Neural cell (in vitro differentiated cells): ENCODE measurements around the gene RBM48. TPM values are rescaled to one million over a fixed set of nuclear protein-coding genes. Genes with fewer than 3 reads are reported as not detected.

ENCODE experiments used
- H2AFZ ChIP-seq: fragments of 200-600, 300-800 bp; sonication (generic), shearing (Covaris generic); 2 replicates; pipeline ENCODE4 v1.6.0; 2014; ENCODE audit warnings: low read depth, mild to moderate bottlenecking, antibody characterized with exemption, low read length, moderate library complexity
- H3F3A ChIP-seq: fragments of 200-600 bp; shearing (Covaris generic); 2 replicates; pipeline ENCODE4 v1.6.1; 2016; ENCODE audit warnings: mild to moderate bottlenecking, moderate library complexity, mixed read lengths, antibody characterized with exemption, low read length; ENCODE audit not compliant: insufficient read depth, poor library complexity, severe bottlenecking
- H3K27ac ChIP-seq: fragments of 200-600, 300-800 bp; sonication (generic), shearing (Covaris generic); 2 replicates; pipeline ENCODE4 v1.5.1; 2014; ENCODE audit warnings: mild to moderate bottlenecking, low read length, moderate library complexity
- H3K27me3 ChIP-seq: fragments of 300-800, 200-600 bp; sonication (generic), shearing (Covaris generic); 2 replicates; pipeline ENCODE4 v1.6.0; 2014; ENCODE audit warnings: mild to moderate bottlenecking, low read depth, low read length, moderate library complexity; ENCODE audit not compliant: insufficient read depth
- H3K36me3 ChIP-seq: fragments of 300-800, 200-600 bp; sonication (generic), shearing (Covaris generic); 2 replicates; pipeline ENCODE4 v1.5.1; 2014; ENCODE audit warnings: mild to moderate bottlenecking, antibody characterized with exemption, low read length, moderate library complexity; ENCODE audit not compliant: insufficient read depth
- H3K4me2 ChIP-seq: fragments of 300-800, 200-600 bp; sonication (generic), shearing (Covaris generic); 2 replicates; pipeline ENCODE4 v1.6.0; 2014; ENCODE audit warnings: mild to moderate bottlenecking, low read length
- H3K4me3 ChIP-seq: fragments of 300-800, 200-600 bp; sonication (generic), shearing (Covaris generic); 2 replicates; pipeline ENCODE4 v1.5.1; 2014; ENCODE audit warnings: mild to moderate bottlenecking, low read length, moderate library complexity
- H3K79me2 ChIP-seq: fragments of 200-600 bp; shearing (Covaris generic); replicated peaks from 2 replicates; pipeline ENCODE4 v1.6.0; 2014; ENCODE audit warnings: mild to moderate bottlenecking, low read length, moderate library complexity; ENCODE audit not compliant: insufficient read depth
- H3K9ac ChIP-seq: fragments of 300-800, 200-600 bp; sonication (generic), shearing (Covaris generic); 2 replicates; pipeline ENCODE4 v1.6.1; 2016; ENCODE audit warnings: mild to moderate bottlenecking, low read length, mixed read lengths
- H3K9me2 ChIP-seq: fragments of 200-600 bp; shearing (Covaris generic); 2 replicates; pipeline ENCODE4 v1.6.1; 2016; ENCODE audit warnings: mild to moderate bottlenecking, low read length, mixed read lengths; ENCODE audit not compliant: insufficient read depth
- H3K9me3 ChIP-seq: fragments of 200-600, 300-800 bp; sonication (generic), shearing (Covaris generic); 2 replicates; pipeline ENCODE4 v1.6.1; 2016; ENCODE audit warnings: mild to moderate bottlenecking, mixed run types, low read length, moderate library complexity, mixed read lengths
- H4K20me1 ChIP-seq: fragments of 200-600 bp; shearing (Covaris generic); 2 replicates; pipeline ENCODE4 v1.6.1; 2016; ENCODE audit warnings: mild to moderate bottlenecking, mixed run types; ENCODE audit not compliant: insufficient read depth
- CTCF ChIP-seq: fragments of 450-650 bp; IDR thresholded peaks from 2 replicates; pipeline ENCODE4 v1.5.1; 2014; ENCODE audit warnings: antibody characterized with exemption, mild to moderate bottlenecking, moderate library complexity; ENCODE audit not compliant: poor library complexity, severe bottlenecking
- EP300 ChIP-seq: fragments of 450-650 bp; conservative IDR thresholded peaks from 2 replicates; pipeline ENCODE4 v1.6.1; 2014; ENCODE audit warnings: antibody characterized with exemption, mild to moderate bottlenecking, moderate library complexity; ENCODE audit not compliant: poor library complexity, severe bottlenecking
- EZH2 ChIP-seq: fragments of 200-600, 300-800 bp; shearing (Covaris generic), sonication (generic); IDR thresholded peaks from 2 replicates; pipeline ENCODE4 v1.6.1; 2014; ENCODE audit warnings: antibody characterized with exemption, low read length, borderline replicate concordance, mild to moderate bottlenecking; ENCODE audit not compliant: insufficient read depth, poor library complexity, severe bottlenecking
- MXI1 ChIP-seq: fragments of 450-650 bp; conservative IDR thresholded peaks from 2 replicates; pipeline ENCODE4 v1.6.1; 2014; ENCODE audit warnings: antibody characterized with exemption, mild to moderate bottlenecking; ENCODE audit not compliant: poor library complexity, severe bottlenecking
- POLR2AphosphoS5 ChIP-seq: IDR thresholded peaks from 2 replicates; pipeline ENCODE4 v1.6.1; 2012
- RAD21 ChIP-seq: fragments of 450-650 bp; conservative IDR thresholded peaks from 2 replicates; pipeline ENCODE4 v1.6.1; 2014; ENCODE audit warnings: antibody characterized with exemption, mild to moderate bottlenecking, moderate library complexity
- REST ChIP-seq: IDR thresholded peaks from 2 replicates; pipeline ENCODE4 v1.6.1; 2012; ENCODE audit warnings: borderline replicate concordance
- SMC3 ChIP-seq: fragments of 450-650 bp; conservative IDR thresholded peaks from 2 replicates; pipeline ENCODE4 v1.6.1; 2014; ENCODE audit warnings: antibody characterized with exemption, mild to moderate bottlenecking, moderate library complexity; ENCODE audit not compliant: poor library complexity
- TAF1 ChIP-seq: IDR thresholded peaks from 2 replicates; pipeline ENCODE4 v1.6.1; 2012; ENCODE audit warnings: low read depth
- polyA plus RNA-seq: library from polyadenylated mRNA; depleted of rRNA; stranded (reverse); fragments of >200 nt; gene quantifications from 2 replicates; pipeline ENCODE4 v1.2.3, GENCODE V29; 2014

RBM48 gene
- polyA plus RNA-seq, 1 donor from 2014 or later, result 26.4 TPM

GRCh38 chr7:92557808-92558362 is 29.3 kb downstream of the RBM48 start:
- Histone ChIP-seq H3K79me2 (no peaks in the 10 kb centered on the region), H3K4me2 (no peak overlapping the region), H3K36me3 (no peaks in the 10 kb centered on the region), H3K27me3 (no peaks in the 10 kb centered on the region), H3K9me2 (no peaks in the 10 kb centered on the region), H3K27ac (no peak overlapping the region), H3F3A (no peaks in the 10 kb centered on the region), H2AFZ (no peak overlapping the region), H3K9me3 (no peaks in the 10 kb centered on the region), H3K4me3 (no peak overlapping the region), H3K9ac (no peak overlapping the region), H4K20me1 (no peaks in the 10 kb centered on the region)
- TF ChIP-seq TAF1 (no peak), SMC3 (no peak), EP300 (no peak), RAD21 (no peak), EZH2 (no peak), CTCF (no peak), POLR2AphosphoS5 (no peak), REST (no peak), MXI1 (no peak)

- H3K79me2 ChIP-seq, result no peaks in the 10 kb centered on the region
- no peak overlapping the region for H3K4me3 ChIP-seq
- H3K9me2 ChIP-seq, result no peaks in the 10 kb centered on the region
- H3F3A ChIP-seq, result no peaks in the 10 kb centered on the region
- no peaks in the 10 kb centered on the region for H3K36me3 ChIP-seq
- H3K27ac ChIP-seq, result no peak overlapping the region
- no peak overlapping the region for H3K9ac ChIP-seq
- H3K4me2 ChIP-seq, result no peak overlapping the region
- no peaks in the 10 kb centered on the region for H4K20me1 ChIP-seq
- H2AFZ ChIP-seq, result no peak overlapping the region
- no peaks in the 10 kb centered on the region for H3K9me3 ChIP-seq
- TF ChIP-seq MXI1, result no peak
- TF ChIP-seq SMC3, result no peak
- TF ChIP-seq POLR2AphosphoS5, result no peak
- no peak for TF ChIP-seq EZH2
- no peak for TF ChIP-seq CTCF
- no peak for TF ChIP-seq EP300
- no peak for TF ChIP-seq TAF1
- no peak for TF ChIP-seq RAD21
- TF ChIP-seq REST, result no peak
- H3K27me3 ChIP-seq, result no peaks in the 10 kb centered on the region
Measured at GRCh38 chr7:92560602-92561001, 32.0 kb downstream of the RBM48 start.
